ENCODE results near the gene TPP1. TPM values are rescaled to one million over a fixed set of nuclear protein-coding genes. Genes with fewer than 3 reads are reported as not detected.
A peak's percentile ranks its signal among the peaks of the same experiment; 100 is the strongest.

TPP1 gene
- total and polyA plus RNA-seq, 9 of the 15 experiments (the other 6 are each of a cell fraction or from before 2014, with no cell fraction given) = 7.5 to 75.8 (median 15.7) TPM

DNA sequence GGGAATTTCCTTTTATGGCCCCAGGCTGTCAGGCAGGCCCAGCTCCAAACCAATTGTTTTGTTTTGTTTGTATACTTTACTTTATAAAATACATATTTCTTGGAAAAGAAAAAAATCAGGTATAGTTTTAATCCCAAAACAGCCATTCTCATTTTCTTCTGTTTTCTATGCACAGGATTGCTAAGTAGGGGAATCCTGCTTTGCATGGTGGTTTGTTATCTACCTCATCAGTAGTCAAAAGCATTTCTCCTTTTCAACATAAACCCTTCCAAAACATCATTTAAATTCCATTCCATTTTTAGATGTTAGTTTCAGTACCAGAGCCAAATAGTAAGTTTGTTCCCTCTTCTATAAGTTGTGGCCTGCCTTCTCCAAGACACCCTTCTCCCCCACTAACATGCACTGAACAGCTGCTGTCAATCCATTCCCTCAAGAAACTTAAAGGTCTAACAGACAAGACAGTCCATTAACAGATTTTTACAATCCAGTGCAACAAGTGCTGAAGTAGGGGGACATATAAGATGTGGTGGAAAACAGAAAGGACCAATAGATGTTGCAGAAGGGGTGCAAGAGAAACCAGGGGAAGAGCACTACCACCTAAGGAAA is 11.9 kb downstream of the TPP1 start (continued):
- TF ChIP-seq ZNF589 (CRISPR knock-in tag; IDR thresholded peaks at IDR 0.05; ENCODE audit: low read depth) = no peak
- 0 out of 2 replicates have a peak, but pooled peaks have one; percentile 25 for TF ChIP-seq FOXP1 (CRISPR knock-in tag; IDR thresholded peaks at IDR 0.05)
- peak; percentile 59 for TF ChIP-seq GABPA (tag; conservative IDR thresholded peaks at IDR 0.05; ENCODE audit: low read depth)
- TF ChIP-seq SP1 (CRISPR knock-in tag; IDR thresholded peaks at IDR 0.05) = 0 out of 2 replicates have a peak, but pooled peaks have one; percentile 12
- 0 out of 2 replicates have a peak, but pooled peaks have one; percentile 10 for TF ChIP-seq DPF2 (IDR thresholded peaks at IDR 0.05)
- TF ChIP-seq FOXA3 (CRISPR knock-in tag; conservative IDR thresholded peaks at IDR 0.05 in 1 of 2, IDR thresholded peaks at IDR 0.05 in 1 of 2) = peak in 1 of 2 experiments; percentile 45; a peak in 1 of 4 replicates
- TF ChIP-seq ETV5 (CRISPR knock-in tag; IDR thresholded peaks at IDR 0.05; ENCODE audit: low read depth) = no peak
- TF ChIP-seq ZNF444 (CRISPR knock-in tag; IDR thresholded peaks at IDR 0.05) = no peak
- no peak for TF ChIP-seq NR2C2 (CRISPR knock-in tag; IDR thresholded peaks at IDR 0.05)
- peak; percentile 44; the same call in 1 of the 2 replicates for TF ChIP-seq NR2C2 (tag; IDR thresholded peaks at IDR 0.05)
- TF ChIP-seq MYNN (IDR thresholded peaks at IDR 0.05) = no peak
- TF ChIP-seq MYNN (CRISPR knock-in tag; IDR thresholded peaks at IDR 0.05) = no peak
- 0 out of 2 replicates have a peak, but pooled peaks have one; percentile 27 for TF ChIP-seq GTF2E2 (tag; IDR thresholded peaks at IDR 0.05)
- 0 out of 2 replicates have a peak, but pooled peaks have one; percentile 60 for TF ChIP-seq ZNF197 (CRISPR knock-in tag; IDR thresholded peaks at IDR 0.05; ENCODE audit: low read depth)
- TF ChIP-seq CCNT2 (IDR thresholded peaks at IDR 0.05; ENCODE audit: borderline replicate concordance, extremely low read depth, insufficient read length, low read depth, low read length) = peak; percentile 2
- TF ChIP-seq ZFP36 (IDR thresholded peaks at IDR 0.05; ENCODE audit: low read depth, low read length, partially characterized antibody) = peak; percentile 18
- peak; percentile 40 for TF ChIP-seq NUFIP1 (IDR thresholded peaks at IDR 0.05; ENCODE audit: partially characterized antibody)
- 0 out of 2 replicates have a peak, but pooled peaks have one; percentile 10 for TF ChIP-seq SMARCA4 (IDR thresholded peaks at IDR 0.05)
- no peak for TF ChIP-seq ID3 (CRISPR knock-in tag; IDR thresholded peaks at IDR 0.05)
- no peak for TF ChIP-seq ID3 (tag; IDR thresholded peaks at IDR 0.05)
- no peak for TF ChIP-seq ARHGAP35 (IDR thresholded peaks at IDR 0.05; ENCODE audit: partially characterized antibody)
- peak in 1 of 2 experiments; percentile 97; a peak in 2 of 4 replicates for TF ChIP-seq SRF (CRISPR knock-in tag; IDR thresholded peaks at IDR 0.05)
- TF ChIP-seq FOSL1 (tag; conservative IDR thresholded peaks at IDR 0.05) = peak; percentile 21; the same call in 1 of the 2 replicates
- no peak for TF ChIP-seq SMARCE1 (IDR thresholded peaks at IDR 0.05)

Data from K562 (cell line).